Measurements from ENCODE around the gene RFNG. TPM values are rescaled to one million over a fixed set of nuclear protein-coding genes. Genes with fewer than 3 reads are reported as not detected.

The RFNG gene
- total RNA-seq = 35.1 TPM
- 1 to 10 TPM; 3.2 to 5.6 (median 4.4) TPM for polyA plus RNA-seq

DNA sequence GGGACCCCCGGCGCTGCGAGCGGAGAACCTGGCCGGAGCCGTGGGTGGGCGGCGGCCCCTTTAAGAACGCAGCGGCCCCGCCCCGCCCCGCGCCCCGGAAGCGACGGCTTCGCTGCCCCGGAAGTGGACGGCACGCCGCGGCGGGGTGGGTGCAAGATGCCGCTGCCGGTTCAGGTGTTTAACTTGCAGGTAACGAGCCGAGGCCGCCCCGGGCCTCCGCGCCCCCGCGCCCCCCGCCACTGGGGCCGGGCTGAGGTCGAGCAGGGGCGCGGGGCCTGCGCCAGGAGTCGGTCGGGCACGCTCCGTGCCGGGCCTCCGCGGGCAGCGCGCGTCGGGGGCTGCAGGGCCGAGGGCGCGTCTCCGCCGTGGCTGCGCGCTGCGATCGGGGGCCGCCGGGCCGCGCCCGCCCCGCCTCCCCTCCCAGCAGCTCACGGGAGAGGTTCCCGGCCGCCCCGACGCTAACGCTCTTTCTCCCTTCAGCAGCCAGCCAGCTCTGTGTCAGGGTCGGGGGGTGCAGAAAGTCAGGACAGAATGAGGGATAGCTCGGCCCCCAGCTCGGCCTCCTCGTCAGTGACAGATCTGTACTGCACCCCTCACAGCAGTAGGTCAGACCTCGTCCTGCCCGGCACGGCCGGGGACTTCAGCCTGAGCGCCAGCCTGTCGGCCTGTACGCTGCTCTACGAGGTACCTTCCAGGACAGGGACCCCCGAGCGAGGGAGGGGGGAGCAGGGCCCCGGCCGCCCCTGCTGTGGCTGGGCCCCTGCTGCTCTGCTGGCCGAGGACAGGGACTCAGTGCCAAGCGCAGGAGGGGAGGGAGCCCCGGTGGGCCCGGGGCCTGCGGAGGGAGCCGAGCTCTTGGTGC is at the start of gene RFNG, which contains the start of gene GPS1:
Gene RFNG (minus strand): TSS at position 36 of the 862 bp plus-strand sequence. CDS start 45 bp downstream, outside the sequence.
Gene GPS1 (plus strand): TSS at position 123 of the 862 bp plus-strand sequence. CDS start 34 bp downstream, at position 157.
- Histone ChIP-seq H3K4me1 (ENCODE audit: control insufficient read depth, insufficient read depth, low read length, poor library complexity, severe bottlenecking) (peaks cover 23% of the 10 kb centered on the region), H3K9me3 (ENCODE audit: control insufficient read depth in 2 of 2, low read length in 2 of 2) (no peaks in the 10 kb centered on the region), H3K27ac (ENCODE audit: insufficient read depth, low read length, poor library complexity, severe bottlenecking) (no peak within 1 kb of the TSS), H3K4me3 (ENCODE audit: low read depth, low read length) (peak within 1 kb of the TSS; percentile 44), H3K36me3 (ENCODE audit: control insufficient read depth, insufficient read depth, low read length) (peaks cover 15% of the 10 kb centered on the region), H3K27me3 (ENCODE audit: control insufficient read depth, insufficient read depth, low read length) (no peaks in the 10 kb centered on the region)
- ATAC-seq (ENCODE audit: low read depth in 2 of 2) (peak; percentile 83 to 89), DNase-seq (peak; percentile 76 to 89 (median 78))
- no peaks in the 10 kb centered on the region for H3K27me3 Mint-ChIP-seq
- peaks cover 0 to 27% (median 6%) of the 10 kb centered on the region in 4 donors for H3K4me1 Mint-ChIP-seq
- H3K27ac Mint-ChIP-seq = peak within 1 kb of the TSS; percentile 75 to 92 (median 86)
- H3K4me3 Mint-ChIP-seq = peak within 1 kb of the TSS; percentile 47 to 86 (median 84)
- H3K9me3 Mint-ChIP-seq = no peaks in the 10 kb centered on the region
- H3K36me3 Mint-ChIP-seq = peaks cover 7% of the 10 kb centered on the region

DNA sequence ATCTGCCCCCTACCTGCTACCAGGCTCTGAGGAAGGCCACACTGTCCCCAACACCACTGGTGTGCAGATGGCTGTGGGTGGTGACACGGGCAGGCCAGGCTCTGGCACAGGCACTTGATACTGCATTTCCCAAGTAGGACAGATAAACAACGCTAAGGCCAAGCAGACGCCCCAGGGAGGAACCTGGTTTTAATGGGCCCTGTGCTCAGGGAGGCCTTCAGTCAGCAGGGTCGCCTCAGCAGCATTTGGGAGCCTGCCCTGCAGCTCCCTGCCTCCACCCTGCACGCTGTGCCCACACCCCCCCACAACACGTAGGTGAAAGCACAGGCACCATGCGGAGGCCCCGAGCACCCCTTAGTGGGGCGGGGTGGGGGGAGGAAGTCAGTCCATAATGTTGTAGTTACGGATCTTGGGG is 49.7 kb upstream of the RFNG start:
- Mint-ChIP-seq H3K4me3 (peak overlapping the region; percentile 24 to 89 (median 62)), H3K27me3 (no peaks in the 10 kb centered on the region), H3K9me3 (no peaks in the 10 kb centered on the region), H3K27ac (no peak overlapping the region), H3K36me3 (no peaks in the 10 kb centered on the region), H3K4me1 (peaks cover 0 to 33% (median 7%) of the 10 kb centered on the region in 4 donors)
- H3K27me3 ChIP-seq (ENCODE audit: control insufficient read depth, insufficient read depth, low read length) = no peaks in the 10 kb centered on the region
- DNase-seq = no peak
- no peak overlapping the region for H3K4me3 ChIP-seq (ENCODE audit: low read depth, low read length)
- H3K4me1 ChIP-seq (ENCODE audit: control insufficient read depth, insufficient read depth, low read length, poor library complexity, severe bottlenecking) = peaks cover 35% of the 10 kb centered on the region
- no peak for ATAC-seq (ENCODE audit: low read depth in 2 of 2)
- H3K36me3 ChIP-seq (ENCODE audit: control insufficient read depth, insufficient read depth, low read length) = no peaks in the 10 kb centered on the region
- no peak overlapping the region for H3K27ac ChIP-seq (ENCODE audit: insufficient read depth, low read length, poor library complexity, severe bottlenecking)
- no peaks in the 10 kb centered on the region for H3K9me3 ChIP-seq (ENCODE audit: control insufficient read depth in 2 of 2, low read length in 2 of 2)

DNA sequence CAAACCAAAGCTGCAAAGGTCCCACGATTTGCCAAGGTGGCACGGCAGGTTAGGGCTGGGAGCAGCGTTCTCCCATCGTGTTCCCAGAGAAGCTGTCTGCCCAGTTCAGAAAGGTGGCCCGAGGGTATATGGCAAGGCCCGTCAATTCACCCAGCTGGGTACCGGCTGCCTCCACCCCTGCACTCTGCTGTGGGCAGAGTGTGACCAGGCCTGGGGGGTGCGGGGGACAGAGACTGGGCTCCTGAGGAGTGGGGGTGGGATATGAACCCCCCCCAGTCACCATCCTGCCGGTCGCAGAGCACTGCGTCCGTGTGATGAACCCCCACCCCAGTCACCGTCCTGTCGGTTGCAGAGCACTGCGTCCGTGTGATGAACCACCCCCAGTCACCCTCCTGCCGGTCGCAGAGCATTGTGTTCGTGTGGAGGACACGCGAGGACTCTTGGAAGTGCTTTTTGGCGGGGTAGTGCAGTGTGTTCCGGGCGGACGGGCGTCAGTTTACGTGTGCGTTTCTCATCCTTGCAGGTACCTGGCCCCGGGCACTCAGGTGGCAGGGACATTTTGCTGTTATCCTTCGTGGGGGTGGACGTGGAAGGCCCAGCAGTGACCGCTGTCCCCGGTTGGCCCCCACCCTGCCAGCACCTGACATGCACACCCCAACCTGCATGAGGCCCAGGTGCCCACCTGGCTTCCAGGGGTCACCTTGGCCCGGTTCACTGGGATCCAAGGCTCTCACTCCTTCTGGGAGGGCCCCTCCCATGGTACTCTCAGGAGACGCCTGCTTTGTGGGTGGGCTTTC is 49.1 kb upstream of the RFNG start:
- Mint-ChIP-seq H3K9me3 (no peaks in the 10 kb centered on the region), H3K4me3 (peak overlapping the region; percentile 81 to 89 (median 85)), H3K4me1 (peaks cover 0 to 29% (median 4%) of the 10 kb centered on the region in 4 donors), H3K27ac (peak overlapping the region in 2 of 3 donors; percentile 14 to 46), H3K27me3 (no peaks in the 10 kb centered on the region), H3K36me3 (no peaks in the 10 kb centered on the region)
- Histone ChIP-seq H3K9me3 (ENCODE audit: control insufficient read depth in 2 of 2, low read length in 2 of 2) (no peaks in the 10 kb centered on the region), H3K27me3 (ENCODE audit: control insufficient read depth, insufficient read depth, low read length) (no peaks in the 10 kb centered on the region), H3K36me3 (ENCODE audit: control insufficient read depth, insufficient read depth, low read length) (no peaks in the 10 kb centered on the region), H3K27ac (ENCODE audit: insufficient read depth, low read length, poor library complexity, severe bottlenecking) (no peak overlapping the region), H3K4me3 (ENCODE audit: low read depth, low read length) (no peak overlapping the region), H3K4me1 (ENCODE audit: control insufficient read depth, insufficient read depth, low read length, poor library complexity, severe bottlenecking) (peaks cover 31% of the 10 kb centered on the region)
- ATAC-seq (ENCODE audit: low read depth in 2 of 2) (no peak), DNase-seq (no peak)

DNA sequence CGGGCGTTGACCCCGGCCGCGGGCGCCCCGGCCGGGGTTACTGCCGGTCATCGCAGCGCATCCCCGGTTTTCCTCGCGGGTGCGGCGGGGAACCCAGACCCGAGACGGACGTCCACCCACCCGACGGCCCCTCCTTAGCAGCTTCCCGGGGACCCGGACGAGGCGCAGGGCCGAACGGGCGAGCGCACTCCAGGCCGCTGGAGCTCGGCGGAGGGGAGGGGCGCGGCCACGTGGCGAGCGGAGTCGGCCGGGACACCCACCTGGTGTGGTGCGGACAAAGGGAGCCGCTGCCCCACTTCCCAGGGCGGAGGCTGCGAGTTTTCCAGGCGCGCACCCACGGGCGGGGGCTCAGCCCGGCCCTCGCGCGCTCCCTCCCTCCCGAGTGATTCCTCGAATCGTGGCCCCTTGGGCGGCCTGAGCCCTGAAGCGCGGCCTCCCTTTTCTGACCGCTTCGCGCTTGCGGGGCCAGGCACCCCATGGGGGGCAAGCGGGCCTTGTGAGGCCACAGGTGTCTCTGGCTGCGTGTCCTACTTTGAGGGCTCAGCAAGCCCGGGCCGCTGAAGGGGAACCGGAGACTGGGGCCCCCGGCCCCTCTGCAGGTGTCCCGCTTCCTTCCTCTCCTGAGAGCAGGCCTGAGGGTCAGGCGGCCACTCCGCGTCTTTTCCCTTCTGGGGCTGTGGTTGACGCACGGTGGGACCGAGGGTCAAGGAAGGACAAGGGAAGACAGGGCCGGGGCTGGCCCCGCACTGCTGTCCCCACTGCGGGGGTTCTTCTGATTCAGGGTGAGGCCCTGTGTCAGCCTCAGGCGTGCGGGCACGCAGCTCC is 47.5 kb upstream of the RFNG start:
- no peaks in the 10 kb centered on the region for H3K9me3 ChIP-seq (ENCODE audit: control insufficient read depth in 2 of 2, low read length in 2 of 2)
- no peaks in the 10 kb centered on the region for H3K27me3 ChIP-seq (ENCODE audit: control insufficient read depth, insufficient read depth, low read length)
- DNase-seq (peak in 1 of 3 donors; percentile 29), ATAC-seq (ENCODE audit: low read depth in 2 of 2) (no peak)
- peak overlapping the region; percentile 81 to 89 (median 85) for H3K4me3 Mint-ChIP-seq
- H3K9me3 Mint-ChIP-seq = no peaks in the 10 kb centered on the region
- peaks cover 21% of the 10 kb centered on the region for H3K4me1 ChIP-seq (ENCODE audit: control insufficient read depth, insufficient read depth, low read length, poor library complexity, severe bottlenecking)
- peak overlapping the region in 2 of 3 donors; percentile 38 to 76 for H3K27ac Mint-ChIP-seq
- H3K4me3 ChIP-seq (ENCODE audit: low read depth, low read length) = no peak overlapping the region
- peaks cover 0 to 19% (median 3%) of the 10 kb centered on the region in 4 donors for H3K4me1 Mint-ChIP-seq
- peak overlapping the region; percentile 86 for H3K27ac ChIP-seq (ENCODE audit: insufficient read depth, low read length, poor library complexity, severe bottlenecking)
- H3K36me3 Mint-ChIP-seq = no peaks in the 10 kb centered on the region
- no peaks in the 10 kb centered on the region for H3K27me3 Mint-ChIP-seq
- no peaks in the 10 kb centered on the region for H3K36me3 ChIP-seq (ENCODE audit: control insufficient read depth, insufficient read depth, low read length)

- Mint-ChIP-seq H3K4me3 (peak within 1 kb of the TSS; percentile 78 to 89 (median 87)), H3K4me1 (peaks cover 0 to 19% (median 2%) of the 10 kb centered on the region in 4 donors), H3K27me3 (no peaks in the 10 kb centered on the region), H3K27ac (no peak within 1 kb of the TSS), H3K36me3 (no peaks in the 10 kb centered on the region), H3K9me3 (no peaks in the 10 kb centered on the region)
- ATAC-seq (ENCODE audit: low read depth in 2 of 2) (peak; percentile 83 to 84), DNase-seq (peak; percentile 86 to 93 (median 91))
- no peaks in the 10 kb centered on the region for H3K27me3 ChIP-seq (ENCODE audit: control insufficient read depth, insufficient read depth, low read length)
- H3K9me3 ChIP-seq (ENCODE audit: control insufficient read depth in 2 of 2, low read length in 2 of 2) = no peaks in the 10 kb centered on the region
- H3K27ac ChIP-seq (ENCODE audit: insufficient read depth, low read length, poor library complexity, severe bottlenecking) = peak within 1 kb of the TSS; percentile 86
- H3K4me1 ChIP-seq (ENCODE audit: control insufficient read depth, insufficient read depth, low read length, poor library complexity, severe bottlenecking) = peaks cover 21% of the 10 kb centered on the region
- H3K36me3 ChIP-seq (ENCODE audit: control insufficient read depth, insufficient read depth, low read length) = peaks cover under 1% of the 10 kb centered on the region
- no peak within 1 kb of the TSS for H3K4me3 ChIP-seq (ENCODE audit: low read depth, low read length)
Observed at GRCh38 chr17:82098169-82098938, 46.7 kb upstream of the RFNG start, which contains the start of gene FASN. TSS of gene FASN (minus strand) at chr17:82098236. CDS start at chr17:82096445, 1,791 bp downstream.

DNA sequence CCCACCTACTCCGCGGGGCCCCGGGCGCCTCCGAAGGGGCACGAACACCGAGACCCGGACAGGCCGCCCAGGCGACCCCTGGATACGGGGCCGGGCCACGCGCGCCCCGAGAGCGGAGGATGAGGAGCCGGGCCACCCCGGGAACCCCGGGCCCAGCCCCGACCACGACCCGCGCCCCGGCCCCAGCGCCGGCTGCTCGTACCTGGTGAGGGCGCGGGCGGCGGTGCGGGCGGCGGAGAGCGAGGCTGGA is 46.2 kb upstream of the RFNG start:
- no peak overlapping the region for H3K27ac Mint-ChIP-seq
- H3K9me3 ChIP-seq (ENCODE audit: control insufficient read depth in 2 of 2, low read length in 2 of 2) = no peaks in the 10 kb centered on the region
- peak overlapping the region; percentile 86 for H3K27ac ChIP-seq (ENCODE audit: insufficient read depth, low read length, poor library complexity, severe bottlenecking)
- no peaks in the 10 kb centered on the region for H3K36me3 Mint-ChIP-seq
- ATAC-seq (ENCODE audit: low read depth in 2 of 2) = no peak
- peaks cover 21% of the 10 kb centered on the region for H3K4me1 ChIP-seq (ENCODE audit: control insufficient read depth, insufficient read depth, low read length, poor library complexity, severe bottlenecking)
- peak overlapping the region in 2 of 4 donors; percentile 78 to 85 for H3K4me3 Mint-ChIP-seq
- DNase-seq = peak in 1 of 3 donors; percentile 35
- H3K27me3 ChIP-seq (ENCODE audit: control insufficient read depth, insufficient read depth, low read length) = no peaks in the 10 kb centered on the region
- no peaks in the 10 kb centered on the region for H3K9me3 Mint-ChIP-seq
- no peak overlapping the region for H3K4me3 ChIP-seq (ENCODE audit: low read depth, low read length)
- no peaks in the 10 kb centered on the region for H3K27me3 Mint-ChIP-seq
- H3K4me1 Mint-ChIP-seq = peaks cover 0 to 19% (median 2%) of the 10 kb centered on the region in 4 donors
- peaks cover 3% of the 10 kb centered on the region for H3K36me3 ChIP-seq (ENCODE audit: control insufficient read depth, insufficient read depth, low read length)
